ENCODE measurements around the gene F7.

The F7 gene

GRCh38 chr13:113167575-113167974 is 62.0 kb downstream of the F7 start:
- CTCF ChIA-PET, result no interaction called here
- H3K4me3 ChIP-seq (ENCODE audit: low read depth, low read length), result no peak overlapping the region
- POLR2A ChIA-PET, result no interaction called here
- TF ChIP-seq CTCF (IDR thresholded peaks at IDR 0.05; ENCODE audit: insufficient read depth, low read length, missing control alignments), result no peak
- no peak for DNase-seq (ENCODE audit: low read depth, low spot score)

GRCh38 chr13:113168211-113168610 is 62.6 kb downstream of the F7 start:
- H3K4me3 ChIP-seq (ENCODE audit: low read depth, low read length), result no peak overlapping the region
- no peak for TF ChIP-seq CTCF (IDR thresholded peaks at IDR 0.05; ENCODE audit: insufficient read depth, low read length, missing control alignments)
- POLR2A ChIA-PET, result no interaction called here
- DNase-seq (ENCODE audit: low read depth, low spot score), result no peak
- CTCF ChIA-PET, result no interaction called here

GRCh38 chr13:113169277-113170272 is 64.0 kb downstream of the F7 start:
- ChIA-PET POLR2A (interaction anchor here (1.5 kb wide), 1 partner anchor 9 kb away, joined by 5 read pairs; no protein-coding TSS in a partner anchor), CTCF (no interaction called here)
- no peak for DNase-seq (ENCODE audit: low read depth, low spot score)
- TF ChIP-seq CTCF (IDR thresholded peaks at IDR 0.05; ENCODE audit: insufficient read depth, low read length, missing control alignments), result no peak
- no peak overlapping the region for H3K4me3 ChIP-seq (ENCODE audit: low read depth, low read length)

Measured in AG04449 (cell line).